Neuronal stem cell (in vitro differentiated cells): ENCODE data around the gene CDC25B.

Source experiments
- DNase-seq: peaks from one replicate; pipeline ENCODE4 v3.0.0-alpha.2; 2013; ENCODE audit warnings: low spot score
- H2AFZ ChIP-seq: one replicate; pipeline ENCODE4 v1.6.1; 2013; ENCODE audit warnings: mild to moderate bottlenecking, low read length, inconsistent platforms
- H2AK5ac ChIP-seq: 2 replicates; pipeline ENCODE4 v1.6.1; 2013; ENCODE audit warnings: low read depth, mild to moderate bottlenecking, inconsistent platforms, low read length, moderate library complexity, mixed read lengths
- H2BK120ac ChIP-seq: 2 replicates; pipeline ENCODE4 v1.6.1; 2013; ENCODE audit warnings: low read depth, mild to moderate bottlenecking, inconsistent platforms, low read length, moderate library complexity, mixed read lengths
- H2BK12ac ChIP-seq: one replicate; pipeline ENCODE4 v1.6.1; 2013; ENCODE audit warnings: low read length, inconsistent platforms
- H2BK15ac ChIP-seq: 2 replicates; pipeline ENCODE4 v1.6.1; 2013; ENCODE audit warnings: mild to moderate bottlenecking, low read length, inconsistent platforms, mixed read lengths
- H2BK5ac ChIP-seq: one replicate; pipeline ENCODE4 v1.6.1; 2013; ENCODE audit warnings: inconsistent platforms, mild to moderate bottlenecking, low read length, moderate library complexity
- H3K14ac ChIP-seq: one replicate; pipeline ENCODE4 v1.6.1; 2013; ENCODE audit warnings: low read length, inconsistent platforms
- H3K18ac ChIP-seq: 2 replicates; pipeline ENCODE4 v1.6.1; 2013; ENCODE audit warnings: low read length, inconsistent platforms
- H3K23ac ChIP-seq: 2 replicates; pipeline ENCODE4 v1.6.1; 2013; ENCODE audit warnings: low read depth, mild to moderate bottlenecking, mixed read lengths, low read length, inconsistent platforms; ENCODE audit not compliant: poor library complexity
- H3K27ac ChIP-seq: replicated peaks from 3 replicates; pipeline ENCODE4 v1.5.1; 2013; ENCODE audit warnings: low read length, inconsistent platforms
- H3K27me3 ChIP-seq, 3 experiments: 2 replicates each; pipeline ENCODE4 v1.6.1; 2013; ENCODE audit warnings: low read length in 3 of 3, mild to moderate bottlenecking in 2 of 3, inconsistent platforms in 1 of 3, low read depth in 1 of 3, mixed read lengths in 1 of 3, moderate library complexity in 1 of 3; ENCODE audit not compliant: control insufficient read depth in 3 of 3, insufficient read depth in 3 of 3
- H3K36me3 ChIP-seq, 2 donors: replicated peaks in 1 of 2; 2 replicates each; pipeline ENCODE4 v1.6.1; 2013; ENCODE audit warnings: low read length in 2 of 2; ENCODE audit not compliant: control insufficient read depth in 2 of 2, insufficient read depth in 2 of 2
- H3K4ac ChIP-seq: 2 replicates; pipeline ENCODE4 v1.6.1; 2013; ENCODE audit warnings: inconsistent platforms, mild to moderate bottlenecking, low read length, moderate library complexity
- H3K4me1 ChIP-seq, 2 donors: 1 replicate in 1 of 2; 2 replicates in 1 of 2; pipeline ENCODE4 v1.6.1; 2013; ENCODE audit warnings: low read length in 2 of 2, low read depth in 1 of 2; ENCODE audit not compliant: control insufficient read depth in 2 of 2, insufficient read depth in 1 of 2
- H3K4me2 ChIP-seq: one replicate; pipeline ENCODE4 v1.6.1; 2013; ENCODE audit warnings: mild to moderate bottlenecking, low read length, inconsistent platforms; ENCODE audit not compliant: insufficient read depth, poor library complexity, severe bottlenecking
- H3K4me3 ChIP-seq, 2 donors: 2 replicates each; pipeline ENCODE4 v1.5.1; 2013; ENCODE audit warnings: low read length in 2 of 2, mild to moderate bottlenecking in 2 of 2, inconsistent platforms in 1 of 2, moderate library complexity in 1 of 2
- H3K79me1 ChIP-seq: one replicate; pipeline ENCODE4 v1.6.1; 2013; ENCODE audit warnings: low read depth, mild to moderate bottlenecking, inconsistent platforms, low read length, moderate library complexity
- H3K9ac ChIP-seq: one replicate; pipeline ENCODE4 v1.6.1; 2013; ENCODE audit warnings: mild to moderate bottlenecking, low read depth, low read length, inconsistent platforms; ENCODE audit not compliant: poor library complexity
- H3K9me3 ChIP-seq, 2 donors: replicated peaks in 1 of 2; 2 replicates each; pipeline versions ENCODE3 to v1.6.1; 2013; ENCODE audit warnings: low read length in 2 of 2, mild to moderate bottlenecking in 2 of 2, inconsistent platforms in 1 of 2, low read depth in 1 of 2, mixed read lengths in 1 of 2, moderate library complexity in 1 of 2; ENCODE audit not compliant: control insufficient read depth in 2 of 2, insufficient read depth in 1 of 2
- H4K8ac ChIP-seq: one replicate; pipeline ENCODE4 v1.6.1; 2013; ENCODE audit warnings: low read depth, mild to moderate bottlenecking, inconsistent platforms, low read length, moderate library complexity
- H4K91ac ChIP-seq: one replicate; pipeline ENCODE4 v1.6.1; 2013; ENCODE audit warnings: low read length, low read depth, mild to moderate bottlenecking, inconsistent platforms; ENCODE audit not compliant: poor library complexity
- WGBS, 2 donors: extraction: QIAGEN DNeasy Blood & Tissue Kit; methylation state at CpG; one replicate each; pipeline ENCODE4 v1.1.7; 2013; ENCODE audit warnings: missing lambda C conversion rate in 2 of 2, mixed read lengths in 1 of 2; ENCODE audit not compliant: insufficient read length in 2 of 2, insufficient replicate concordance in 1 of 2; ENCODE audit errors: extremely low coverage in 2 of 2; 5-methylcytosine and 5-hydroxymethylcytosine counted together

CDC25B gene

DNA sequence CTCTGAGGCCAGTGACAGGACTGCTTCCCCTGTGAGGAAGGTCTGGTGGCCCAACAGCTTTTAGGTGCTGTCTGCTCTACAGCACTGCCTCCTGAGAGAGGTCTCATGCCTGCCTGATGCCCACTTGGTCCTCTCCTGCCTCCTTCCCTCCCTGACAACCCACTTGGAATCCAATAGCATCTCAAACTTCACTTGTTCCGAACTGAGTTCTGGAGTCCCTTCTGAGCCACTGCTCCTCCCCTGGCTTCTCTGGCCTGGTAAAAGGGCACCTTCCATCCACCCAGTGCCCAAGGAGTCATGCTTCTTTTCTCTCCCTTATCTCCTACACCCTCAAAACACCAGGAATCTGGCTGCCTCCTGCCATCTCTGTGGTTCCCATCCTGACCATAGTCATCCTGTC, 52.5 kb downstream of the CDC25B start:
- H3K4ac ChIP-seq = no peak overlapping the region
- no peak overlapping the region for H3K14ac ChIP-seq
- no peak overlapping the region for H4K8ac ChIP-seq
- no peak overlapping the region for H2BK5ac ChIP-seq
- H3K79me1 ChIP-seq = peaks cover 13% of the 10 kb centered on the region
- H2BK120ac ChIP-seq = no peak overlapping the region
- WGBS, 2 donors = no CpG with 5 or more reads among the region's 1 CpG
- peaks cover 2 to 3% of the 10 kb centered on the region in 2 donors for H3K36me3 ChIP-seq
- no peak overlapping the region for H3K27ac ChIP-seq
- H3K4me3 ChIP-seq = peak overlapping the region; percentile 9 to 58
- H4K91ac ChIP-seq = no peak overlapping the region
- no peak overlapping the region for H2BK12ac ChIP-seq
- H3K4me1 ChIP-seq = peaks cover 5 to 8% of the 10 kb centered on the region in 2 donors
- H2BK15ac ChIP-seq = no peak overlapping the region
- no peak for DNase-seq
- no peak overlapping the region for H3K23ac ChIP-seq
- H2AFZ ChIP-seq = no peak overlapping the region
- H2AK5ac ChIP-seq = no peak overlapping the region
- peaks cover 0 to 4% of the 10 kb centered on the region in 2 donors for H3K9me3 ChIP-seq
- no peaks in the 10 kb centered on the region for H3K27me3 ChIP-seq
- H3K9ac ChIP-seq = no peak overlapping the region
- no peak overlapping the region for H3K4me2 ChIP-seq
- H3K18ac ChIP-seq = no peak overlapping the region

DNA sequence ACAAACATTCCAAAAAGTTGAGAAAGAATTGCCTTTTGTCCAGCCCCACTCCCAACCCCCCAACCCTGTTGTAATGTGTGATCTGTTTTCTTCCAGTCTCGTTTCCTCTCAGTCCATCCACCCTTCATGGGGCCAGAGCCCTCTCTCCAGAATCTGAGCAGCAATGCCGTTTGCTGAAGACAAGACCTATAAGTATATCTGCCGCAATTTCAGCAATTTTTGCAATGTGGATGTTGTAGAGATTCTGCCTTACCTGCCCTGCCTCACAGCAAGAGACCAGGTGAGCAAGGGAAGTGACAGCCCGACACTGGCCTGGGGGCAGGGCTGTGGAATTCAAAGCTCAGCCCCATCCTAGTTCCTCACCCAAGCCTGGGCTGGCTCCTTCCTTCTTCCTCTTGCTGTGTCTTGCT, 58.4 kb downstream of the CDC25B start:
- no peak overlapping the region for H3K4me3 ChIP-seq
- no peak overlapping the region for H2BK15ac ChIP-seq
- H3K4me1 ChIP-seq = no peaks in the 10 kb centered on the region
- H3K27ac ChIP-seq = no peak overlapping the region
- H3K79me1 ChIP-seq = peaks cover 3% of the 10 kb centered on the region
- DNase-seq = no peak
- no peak overlapping the region for H3K4ac ChIP-seq
- no peak overlapping the region for H3K9ac ChIP-seq
- no peak overlapping the region for H3K14ac ChIP-seq
- no peak overlapping the region for H2BK12ac ChIP-seq
- WGBS, 2 donors = no CpG with 5 or more reads among the region's 4 CpGs
- no peak overlapping the region for H4K8ac ChIP-seq
- H3K4me2 ChIP-seq = no peak overlapping the region
- peaks cover 0 to 2% of the 10 kb centered on the region in 2 donors for H3K9me3 ChIP-seq
- H3K18ac ChIP-seq = no peak overlapping the region
- no peak overlapping the region for H2AK5ac ChIP-seq
- H3K23ac ChIP-seq = no peak overlapping the region
- H2AFZ ChIP-seq = no peak overlapping the region
- H2BK5ac ChIP-seq = no peak overlapping the region
- H2BK120ac ChIP-seq = no peak overlapping the region
- no peak overlapping the region for H4K91ac ChIP-seq
- H3K36me3 ChIP-seq = peaks cover 18 to 36% of the 10 kb centered on the region in 2 donors
- H3K27me3 ChIP-seq = no peaks in the 10 kb centered on the region
